A549 (cell line): Measurements from ENCODE around the gene ITM2C.

Source experiments
- GATA3 ChIP-seq: IDR thresholded peaks from 2 replicates; pipeline ENCODE4 v1.6.1; 2012; ENCODE audit warnings: borderline replicate concordance
- HMGXB4 ChIP-seq: fragments of 250-450 bp; sonication (Bioruptor Pico); IDR thresholded peaks from 2 replicates; pipeline ENCODE4 v1.5.0; 2021; ENCODE audit warnings: mild to moderate bottlenecking, moderate library complexity, borderline replicate concordance
- JUN ChIP-seq, 2 experiments: fragments of >200 bp; sonication (Bioruptor Twin); formaldehyde crosslinking; IDR thresholded peaks; 2 replicates in 1 of 2; 3 replicates in 1 of 2; pipeline ENCODE4 v1.6.1; 2016 to 2017
- JUNB ChIP-seq: fragments of >200 bp; sonication (Bioruptor Twin); formaldehyde crosslinking; IDR thresholded peaks from 2 replicates; pipeline ENCODE4 v1.6.1; 2016
- MYC ChIP-seq: IDR thresholded peaks from 2 replicates; pipeline ENCODE4 v1.6.1; 2012; ENCODE audit warnings: mild to moderate bottlenecking, inconsistent platforms, low read length, improper control_type of control experiment, borderline replicate concordance
- POLR2A ChIP-seq: IDR thresholded peaks from 2 replicates; pipeline ENCODE4 v1.6.1; 2012; ENCODE audit warnings: mild to moderate bottlenecking, low read length
- RFX5 ChIP-seq: fragments of 450-650 bp; IDR thresholded peaks from 2 replicates; pipeline ENCODE4 v1.7.1; 2014; ENCODE audit warnings: antibody characterized with exemption, mild to moderate bottlenecking, moderate library complexity
- SMC3 ChIP-seq: fragments of >200 bp; sonication (Bioruptor Twin); formaldehyde crosslinking; IDR thresholded peaks from 3 replicates; pipeline ENCODE4 v1.6.1; 2018; ENCODE audit warnings: inconsistent platforms
- USF2 ChIP-seq: fragments of 450-650 bp; IDR thresholded peaks from 2 replicates; pipeline ENCODE4 v1.6.1; 2014; ENCODE audit warnings: antibody characterized with exemption
- TF ChIP-seq, protein P1 (sequence below): fragments of >200 bp; sonication (Bioruptor Twin); formaldehyde crosslinking; IDR thresholded peaks from 3 replicates; pipeline ENCODE4 v1.5.1; 2016

DNA sequence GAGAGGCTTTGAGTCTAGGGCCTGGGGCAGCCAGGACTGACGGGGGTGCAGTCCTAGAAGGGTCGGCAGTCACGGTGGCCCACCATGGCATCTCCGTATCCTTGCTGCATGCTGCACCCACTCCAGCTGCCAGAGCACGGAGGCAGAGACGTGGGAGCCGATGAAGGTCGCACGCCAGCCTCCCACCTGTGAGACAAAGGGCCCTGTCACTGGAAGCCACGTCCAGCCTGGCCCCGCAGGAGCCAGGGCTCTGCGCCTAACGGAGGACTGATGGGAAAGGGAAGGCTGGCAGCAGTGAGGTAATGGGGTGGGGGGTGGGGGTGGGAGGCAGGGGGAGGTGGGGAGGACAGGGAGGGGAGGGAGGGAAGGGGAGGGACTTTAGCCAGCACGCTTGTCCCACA is 21.9 kb downstream of the ITM2C start:
- TF ChIP-seq RFX5: no peak
- TF ChIP-seq GATA3: no peak
- no peak for TF ChIP-seq POLR2A
- TF ChIP-seq JUN (IDR thresholded peaks at IDR 0.05): no peak
- no peak for TF ChIP-seq SMC3
- TF ChIP-seq, protein P1, sequence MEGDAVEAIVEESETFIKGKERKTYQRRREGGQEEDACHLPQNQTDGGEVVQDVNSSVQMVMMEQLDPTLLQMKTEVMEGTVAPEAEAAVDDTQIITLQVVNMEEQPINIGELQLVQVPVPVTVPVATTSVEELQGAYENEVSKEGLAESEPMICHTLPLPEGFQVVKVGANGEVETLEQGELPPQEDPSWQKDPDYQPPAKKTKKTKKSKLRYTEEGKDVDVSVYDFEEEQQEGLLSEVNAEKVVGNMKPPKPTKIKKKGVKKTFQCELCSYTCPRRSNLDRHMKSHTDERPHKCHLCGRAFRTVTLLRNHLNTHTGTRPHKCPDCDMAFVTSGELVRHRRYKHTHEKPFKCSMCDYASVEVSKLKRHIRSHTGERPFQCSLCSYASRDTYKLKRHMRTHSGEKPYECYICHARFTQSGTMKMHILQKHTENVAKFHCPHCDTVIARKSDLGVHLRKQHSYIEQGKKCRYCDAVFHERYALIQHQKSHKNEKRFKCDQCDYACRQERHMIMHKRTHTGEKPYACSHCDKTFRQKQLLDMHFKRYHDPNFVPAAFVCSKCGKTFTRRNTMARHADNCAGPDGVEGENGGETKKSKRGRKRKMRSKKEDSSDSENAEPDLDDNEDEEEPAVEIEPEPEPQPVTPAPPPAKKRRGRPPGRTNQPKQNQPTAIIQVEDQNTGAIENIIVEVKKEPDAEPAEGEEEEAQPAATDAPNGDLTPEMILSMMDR: no peak
- TF ChIP-seq JUNB: no peak
- TF ChIP-seq USF2: no peak
- TF ChIP-seq HMGXB4 (CRISPR knock-in tag): no peak
- no peak for TF ChIP-seq MYC
